Measurements from ENCODE around the gene VAT1.

Gene VAT1

GRCh38 chr17:42969001-42969581, 53.1 kb downstream of the VAT1 start:
- Histone ChIP-seq H3K4me1 (ENCODE audit: control insufficient read depth, insufficient read depth, low read length) (no peaks in the 10 kb centered on the region), H3K27ac (ENCODE audit: low read depth, low read length) (no peak overlapping the region), H3K4me3 (ENCODE audit: low read length) (no peak overlapping the region), H3K27me3 (ENCODE audit: control insufficient read depth, insufficient read depth, low read length) (no peaks in the 10 kb centered on the region), H3K9ac (ENCODE audit: low read length) (no peak overlapping the region), H3K36me3 (ENCODE audit: control insufficient read depth, insufficient read depth, low read length) (no peaks in the 10 kb centered on the region)

DNA sequence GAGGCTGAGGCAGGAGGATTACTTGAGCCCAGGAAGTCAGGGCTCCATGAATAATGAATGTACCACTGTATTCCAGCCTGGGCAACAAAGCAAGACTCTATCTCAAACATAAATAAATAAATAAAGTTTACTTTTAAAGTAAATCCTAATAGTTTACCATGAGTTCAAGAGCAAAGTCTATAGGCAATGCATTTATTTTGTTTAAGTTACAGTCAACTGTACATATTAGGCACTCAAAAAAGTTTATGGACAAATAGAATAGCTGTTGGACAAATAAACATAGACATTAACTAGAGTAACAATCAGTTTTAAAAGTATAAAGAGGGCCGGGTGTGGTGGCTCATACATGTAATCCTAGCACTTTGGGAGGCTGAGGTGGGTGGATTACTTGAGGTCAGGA, 54.3 kb downstream of the VAT1 start:
- peaks cover 2% of the 10 kb centered on the region for H3K4me1 ChIP-seq (ENCODE audit: control insufficient read depth, insufficient read depth, low read length)
- H3K4me3 ChIP-seq (ENCODE audit: low read length): no peak overlapping the region
- no peaks in the 10 kb centered on the region for H3K27me3 ChIP-seq (ENCODE audit: control insufficient read depth, insufficient read depth, low read length)
- H3K9ac ChIP-seq (ENCODE audit: low read length): no peak overlapping the region
- H3K36me3 ChIP-seq (ENCODE audit: control insufficient read depth, insufficient read depth, low read length): no peaks in the 10 kb centered on the region
- no peak overlapping the region for H3K27ac ChIP-seq (ENCODE audit: low read depth, low read length)

Measured in rectal smooth muscle tissue (tissue), 1 donor.